GM18507 (cell line): ENCODE measurements around the gene IFITM10.

Experiments used
- DNase-seq: peaks from one replicate; pipeline ENCODE4 v3.0.0; 2011; ENCODE audit warnings: low read depth; ENCODE audit not compliant: insufficient read length; ENCODE audit errors: extremely low spot score
- FAIRE-seq: peaks from 2 replicates; lab custom pipeline; 2011; peaks lifted over from hg19 to GRCh38; lab: Jason Lieb, UNC

IFITM10 gene

DNA sequence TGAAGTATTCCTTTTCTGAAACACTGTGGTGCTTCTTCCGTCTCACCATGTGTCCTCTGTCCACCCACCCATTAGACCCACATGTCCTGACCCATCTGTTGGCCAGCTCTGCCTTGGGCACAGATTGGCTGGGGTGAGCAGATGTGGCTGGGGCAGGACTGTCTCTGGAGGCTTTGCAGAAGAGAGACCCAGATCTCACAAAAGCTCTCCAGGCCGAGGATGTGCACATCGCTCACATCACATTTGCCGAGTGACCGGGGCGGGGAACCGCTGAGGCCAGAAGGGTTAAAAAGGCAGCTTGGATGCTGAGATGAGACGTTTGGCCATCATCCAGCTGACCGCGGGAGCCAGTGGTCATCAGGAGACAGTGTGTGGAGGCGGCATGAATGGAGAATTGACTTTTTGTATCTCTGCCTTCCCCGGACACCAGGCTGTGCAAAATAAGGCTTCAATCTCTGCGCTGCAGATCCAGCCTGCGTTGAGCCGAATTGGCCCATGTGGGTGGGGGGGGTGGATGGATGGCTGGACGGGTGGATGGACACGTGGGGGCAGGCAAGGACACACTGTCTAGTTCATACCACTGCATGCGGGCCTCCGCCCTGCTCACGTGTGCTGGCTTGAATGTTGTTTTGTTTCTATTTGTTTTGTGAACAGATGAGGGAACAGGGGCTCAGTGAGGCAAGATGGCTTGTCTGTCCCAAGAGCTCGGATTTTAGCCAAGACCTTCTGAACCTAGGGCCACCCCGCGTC is 6.1 kb downstream of the IFITM10 start:
- DNase-seq (no peak), FAIRE-seq (no peak)

- FAIRE-seq (no peak), DNase-seq (no peak)
Observed at GRCh38 chr11:1743585-1744136, 6.7 kb downstream of the IFITM10 start.

- DNase-seq (no peak), FAIRE-seq (no peak)
Observed at GRCh38 chr11:1742869-1743584, 7.4 kb downstream of the IFITM10 start.

DNA sequence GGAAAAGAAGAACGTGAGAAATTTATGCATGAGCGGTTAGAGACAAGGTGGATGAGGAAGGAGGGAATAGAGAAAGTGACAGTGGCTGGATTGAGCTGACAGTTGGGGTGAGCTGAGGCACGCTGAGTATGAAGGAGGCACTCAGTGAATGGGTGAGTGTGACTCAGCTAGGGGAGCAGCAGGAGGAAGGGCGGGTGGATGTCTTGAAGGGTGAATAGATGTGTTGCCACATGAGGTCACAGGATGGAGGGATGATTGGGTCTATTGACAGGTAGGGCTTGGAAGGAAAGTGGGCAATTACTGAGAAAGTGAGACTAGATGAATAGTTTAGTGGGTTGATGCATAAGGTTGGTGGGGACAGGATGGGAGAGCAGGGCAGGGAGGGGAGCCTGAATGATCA is 8.0 kb downstream of the IFITM10 start:
- DNase-seq (no peak), FAIRE-seq (no peak)

DNA sequence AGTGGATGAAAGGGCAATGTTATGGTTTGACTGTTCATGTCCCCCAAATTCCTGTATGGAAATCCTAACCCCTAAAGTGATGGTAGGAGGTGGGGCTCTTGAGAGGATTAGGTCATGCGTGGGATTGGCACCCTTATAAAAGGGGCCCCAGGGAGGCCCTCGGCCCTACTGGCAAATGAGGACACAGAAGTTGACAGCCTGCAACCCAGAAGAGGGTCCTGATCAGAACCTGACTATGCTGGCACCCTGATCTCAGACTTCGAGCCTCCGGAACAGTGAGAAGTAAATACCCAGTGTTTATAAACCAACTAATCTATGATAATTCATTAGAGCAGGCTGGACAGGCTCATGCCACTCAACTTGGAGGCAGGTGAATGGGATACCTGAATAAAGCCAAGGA is 8.7 kb downstream of the IFITM10 start:
- FAIRE-seq: no peak

DNA sequence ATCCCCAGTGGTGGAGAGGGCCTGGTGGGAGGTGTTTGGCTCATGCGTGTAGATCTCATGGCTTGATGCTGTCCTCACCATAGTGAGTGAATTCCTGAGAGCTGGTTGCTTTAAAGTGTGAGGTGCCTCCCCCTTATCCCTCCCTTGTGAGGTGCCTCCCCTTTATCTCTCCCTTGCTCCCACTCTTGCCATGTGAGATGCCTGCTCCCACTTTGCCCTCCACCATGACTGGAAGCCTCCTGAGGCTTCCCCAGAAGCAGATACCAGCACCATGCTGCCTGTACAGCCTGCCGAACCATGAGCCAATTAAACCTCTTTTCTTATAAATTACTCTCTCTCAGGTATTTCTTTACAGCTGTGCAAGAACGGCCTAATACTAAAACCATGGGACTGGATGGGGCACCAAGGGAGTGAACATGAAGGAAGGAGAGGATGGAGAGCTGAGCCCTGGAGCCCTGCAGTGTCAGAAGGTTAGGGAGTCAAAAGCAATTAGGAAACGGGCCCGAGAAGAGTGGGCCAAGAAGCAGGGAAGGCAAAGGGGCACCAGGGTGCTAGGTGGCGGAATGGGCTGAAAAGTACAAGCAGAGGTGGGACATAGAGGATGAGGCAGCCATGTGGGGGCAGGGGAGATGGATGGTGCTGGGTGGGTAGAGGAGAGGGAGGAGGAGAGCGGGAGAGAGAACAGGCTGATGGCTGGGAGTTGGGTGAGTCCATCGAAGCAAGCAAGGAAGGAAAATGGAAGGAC is 9.4 kb downstream of the IFITM10 start:
- FAIRE-seq: no peak
- no peak for DNase-seq

More for the DNA sequence above, 8.7 kb downstream of the IFITM10 start:
- DNase-seq: no peak

GRCh38 chr11:1739576-1739975 is 10.8 kb downstream of the IFITM10 start:
- DNase-seq: no peak
- FAIRE-seq: no peak

GRCh38 chr11:1738380-1738779 is 12.0 kb downstream of the IFITM10 start:
- DNase-seq (no peak), FAIRE-seq (no peak)

DNA sequence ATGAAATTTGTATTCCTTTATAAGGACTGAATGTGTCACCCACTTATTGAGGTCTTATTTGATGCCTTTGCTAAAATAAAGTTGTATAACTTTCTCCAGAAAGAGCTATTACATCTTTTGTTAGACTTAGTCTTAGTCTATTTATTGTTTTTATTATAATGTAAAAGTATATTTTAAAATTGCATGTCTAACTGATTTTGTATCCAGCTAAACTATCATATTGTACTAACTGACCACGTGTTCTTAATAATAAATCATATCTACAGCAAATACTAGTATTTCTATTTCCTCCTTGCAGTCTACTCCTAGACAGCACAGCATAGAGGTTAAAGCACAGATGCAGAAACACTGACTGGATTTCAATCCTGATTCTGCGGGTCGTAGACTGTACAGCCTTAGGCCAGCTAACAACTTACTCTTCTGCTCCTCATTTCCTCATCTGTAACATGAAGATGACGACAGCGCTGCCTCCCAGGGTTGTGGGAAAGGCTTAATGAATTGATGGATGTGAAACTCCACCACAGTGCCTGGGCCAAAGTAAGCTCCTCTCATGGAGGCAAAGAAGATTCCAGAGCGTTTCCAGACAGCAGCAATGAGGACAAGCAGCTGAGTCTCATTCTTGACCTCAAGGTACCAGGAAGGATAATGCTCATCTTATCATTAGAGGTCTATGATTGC is 13.2 kb downstream of the IFITM10 start:
- no peak for FAIRE-seq
- DNase-seq: no peak

GRCh38 chr11:1736447-1736992 is 13.9 kb downstream of the IFITM10 start:
- FAIRE-seq: no peak
- no peak for DNase-seq

DNA sequence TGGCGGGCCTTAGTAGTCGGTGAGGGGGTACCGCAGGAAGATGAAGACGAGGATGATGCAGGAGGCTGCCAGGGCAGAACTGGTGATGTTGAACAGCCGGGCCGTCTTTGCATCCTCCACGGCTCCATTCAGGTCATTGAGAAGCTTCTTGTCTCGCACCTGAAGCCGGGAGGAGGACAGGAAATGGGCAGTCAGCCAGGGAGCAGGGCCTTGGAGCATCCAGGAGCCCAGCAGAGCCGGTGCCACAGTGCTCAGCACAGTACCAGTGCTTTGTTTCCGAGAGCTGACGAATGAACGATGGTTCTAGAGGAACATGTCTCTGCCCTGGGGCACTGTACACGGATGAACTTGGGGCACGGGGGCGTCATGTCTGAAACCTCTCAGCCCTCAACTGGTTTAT is 15.1 kb downstream of the IFITM10 start:
- FAIRE-seq: no peak
- no peak for DNase-seq

DNA sequence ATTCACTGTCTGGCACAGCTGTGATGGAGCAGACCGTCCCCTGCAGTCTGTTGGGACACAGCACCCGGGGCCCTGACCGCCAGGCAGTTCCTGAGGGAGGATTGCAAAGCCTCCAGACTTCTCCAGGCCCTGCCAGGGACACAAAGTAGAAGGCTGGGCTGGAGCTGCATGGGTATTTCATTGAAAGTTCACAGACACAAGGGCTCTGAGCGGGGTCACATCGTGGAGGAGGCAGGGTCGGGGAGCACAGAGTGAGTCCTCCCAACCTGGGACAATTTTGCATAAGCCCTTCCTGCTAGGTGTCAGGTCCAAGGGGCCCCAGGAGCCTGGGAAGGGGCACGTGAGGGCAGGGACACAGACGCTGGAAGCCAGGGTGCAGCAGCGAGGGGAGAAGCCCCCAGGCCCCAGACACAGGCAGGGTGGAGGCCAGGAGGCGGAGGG is 15.7 kb downstream of the IFITM10 start:
- FAIRE-seq (no peak), DNase-seq (no peak)

DNA sequence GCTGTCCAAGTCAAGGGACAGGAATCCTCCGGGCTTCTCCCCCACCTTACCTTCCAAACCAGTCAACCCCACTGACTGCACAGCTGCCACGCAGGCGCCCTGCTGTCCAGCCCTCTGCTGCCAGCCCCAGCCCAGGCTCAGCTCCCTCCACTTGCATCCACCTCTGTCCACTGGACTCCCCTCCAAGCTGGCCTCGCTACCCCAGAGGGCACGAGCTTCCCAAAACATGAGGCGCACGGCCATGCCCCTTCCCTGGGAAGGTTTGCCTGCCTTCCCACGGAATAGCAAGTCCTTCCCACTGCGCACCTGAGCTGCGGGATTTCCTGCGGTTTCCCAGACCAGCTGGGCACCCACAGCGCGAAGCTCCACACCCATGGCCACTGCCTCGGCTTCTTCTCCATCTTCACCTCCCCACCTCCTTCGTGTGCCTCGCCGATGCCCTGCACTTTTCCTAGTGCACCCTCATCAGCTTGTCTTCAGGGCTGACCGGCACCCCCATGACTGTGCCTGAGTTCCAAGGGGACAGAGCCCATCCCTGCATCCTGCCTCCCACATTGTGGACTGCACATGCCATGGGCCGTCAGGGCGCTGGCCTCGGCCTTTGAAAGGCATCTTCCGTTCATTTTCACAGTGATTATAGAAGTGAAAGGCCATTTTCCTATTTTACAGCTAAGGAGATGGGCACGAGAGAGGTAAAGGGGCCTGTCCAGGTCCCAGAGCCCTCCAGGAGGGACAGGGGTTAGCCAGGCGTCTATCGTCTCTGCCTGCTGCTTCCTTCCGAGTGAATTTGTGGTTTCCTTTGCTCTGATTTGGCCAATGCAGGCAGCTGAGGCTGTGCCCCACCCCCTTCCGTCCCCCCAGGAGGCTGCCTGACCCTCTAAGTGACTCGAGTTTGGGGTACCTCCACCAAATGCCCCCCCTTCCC is 16.4 kb downstream of the IFITM10 start:
- no peak for FAIRE-seq
- DNase-seq: no peak

- FAIRE-seq (no peak), DNase-seq (no peak)
Observed at GRCh38 chr11:1733009-1733715, 17.2 kb downstream of the IFITM10 start.

DNA sequence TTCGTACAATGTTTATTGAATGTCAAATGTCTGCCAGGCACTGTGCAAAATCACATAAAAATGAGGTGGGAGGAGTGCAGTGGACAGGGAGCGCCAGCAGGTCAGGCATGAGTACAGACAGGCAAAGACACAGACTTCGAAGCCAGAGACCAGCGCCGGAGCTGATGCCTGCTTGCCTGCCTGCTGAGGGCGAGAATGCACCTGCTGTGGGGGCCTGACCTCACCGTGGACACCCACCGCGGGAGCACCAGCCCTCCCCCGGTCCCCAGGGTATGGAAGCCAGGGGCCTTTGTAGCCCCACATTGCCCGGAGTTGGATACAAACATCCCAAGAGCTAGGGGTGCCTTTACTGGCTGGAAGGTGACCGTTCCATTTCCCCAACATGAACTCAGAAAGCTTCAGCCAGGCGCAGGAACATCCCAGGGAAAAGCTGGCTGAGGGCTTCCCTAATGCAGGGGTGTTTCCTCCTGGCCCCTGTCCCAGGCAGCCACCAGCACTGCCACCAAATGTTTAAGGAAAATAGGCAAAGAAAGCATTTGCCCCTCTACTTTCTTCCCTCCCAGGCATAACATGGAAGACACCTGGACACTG is 17.9 kb downstream of the IFITM10 start:
- DNase-seq: no peak
- FAIRE-seq: no peak

DNA sequence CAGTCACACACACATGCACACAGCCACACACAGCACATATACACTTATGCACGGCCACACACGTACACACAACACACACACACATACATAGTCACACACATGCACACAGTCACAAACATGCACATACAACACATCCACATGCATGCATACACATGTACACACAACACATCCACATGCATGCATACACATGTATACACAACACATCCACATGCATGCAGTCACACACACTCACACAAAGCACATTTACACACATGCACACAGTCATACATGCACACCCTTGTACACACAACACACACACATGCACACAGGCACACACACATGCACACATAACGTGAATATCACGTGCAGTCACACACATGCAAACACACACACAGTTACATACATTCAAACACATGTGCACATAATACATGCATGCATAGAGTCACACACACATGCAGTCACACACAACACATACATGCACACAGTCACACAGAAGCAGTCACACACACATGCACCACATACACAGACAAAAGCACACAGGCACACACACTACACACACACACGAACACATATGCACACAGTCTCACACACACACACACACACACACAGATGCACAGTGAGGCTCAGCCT is 18.8 kb downstream of the IFITM10 start:
- no peak for FAIRE-seq

DNA sequence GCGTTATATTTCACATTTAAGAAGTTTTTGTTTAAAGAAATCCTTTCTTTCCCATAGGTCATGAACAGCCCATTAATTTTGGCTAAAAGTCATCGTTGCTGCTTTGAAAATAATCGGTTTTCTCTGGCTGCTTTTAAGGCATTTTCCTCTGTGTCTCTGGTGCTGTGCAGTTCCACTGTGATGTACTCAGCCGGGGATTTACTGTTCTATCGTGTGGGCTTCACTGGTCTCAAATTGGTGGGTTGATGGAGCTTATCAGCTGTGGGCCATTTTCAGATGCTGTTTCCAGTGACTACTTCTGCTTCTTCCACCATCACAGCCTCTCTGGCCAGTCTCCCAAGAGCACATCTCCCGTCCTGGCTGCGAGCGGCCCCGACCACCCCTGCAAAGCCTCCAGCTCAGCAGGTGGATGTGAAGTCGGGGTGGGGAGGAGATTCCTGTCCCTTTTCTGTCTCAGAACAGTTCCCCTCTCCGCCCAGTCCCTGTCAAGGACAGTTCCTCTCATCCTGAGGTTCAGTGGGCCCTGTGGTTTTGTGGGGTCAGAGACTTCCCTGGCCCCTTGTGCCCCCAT is 20.3 kb downstream of the IFITM10 start:
- FAIRE-seq: no peak
- no peak for DNase-seq

More for the DNA sequence above, 18.8 kb downstream of the IFITM10 start:
- DNase-seq: no peak
